DND-41 (cell line): ENCODE measurements around the gene RNF43.

Source experiments
- ATAC-seq: fragments of 200-7000 bp; cut with Tn5 transposase; 3 replicates; pipeline ENCODE4 v1.9.1; 2021; ENCODE audit warnings: low read depth; ENCODE audit not compliant: insufficient read depth
- DNase-seq: peaks from one replicate; pipeline ENCODE4 v3.0.0-alpha.2; 2020
- H2AFZ ChIP-seq: 2 replicates; pipeline ENCODE4 v1.6.0; 2012; ENCODE audit warnings: low read depth, low read length
- H3K27ac ChIP-seq: 2 replicates; pipeline ENCODE4 v1.5.1; 2012; ENCODE audit warnings: low read length, inconsistent platforms
- H3K27me3 ChIP-seq: fragments of 200-600 bp; sonication (generic); 2 replicates; pipeline ENCODE4 v1.6.0; 2012; ENCODE audit warnings: low read length, mild to moderate bottlenecking, inconsistent platforms; ENCODE audit not compliant: insufficient read depth, poor library complexity
- H3K36me3 ChIP-seq: 2 replicates; pipeline ENCODE4 v1.5.1; 2012; ENCODE audit warnings: low read length, inconsistent platforms; ENCODE audit not compliant: insufficient read depth
- H3K4me1 ChIP-seq: 2 replicates; pipeline ENCODE4 v1.5.1; 2012; ENCODE audit warnings: mild to moderate bottlenecking, low read length; ENCODE audit not compliant: insufficient read depth
- H3K4me2 ChIP-seq: 2 replicates; pipeline ENCODE4 v1.6.0; 2012; ENCODE audit warnings: mild to moderate bottlenecking, moderate library complexity, low read length, inconsistent platforms; ENCODE audit not compliant: insufficient read depth
- H3K4me3 ChIP-seq, 2 experiments: fragments of 200-600 bp in 1 of 2; shearing (Covaris generic) in 1 of 2; 2 replicates each; pipeline ENCODE4 v1.5.1; 2012 to 2016; ENCODE audit warnings: inconsistent platforms in 2 of 2, low read length in 2 of 2, mild to moderate bottlenecking in 2 of 2, low read depth in 1 of 2, moderate library complexity in 1 of 2
- H3K79me2 ChIP-seq: 2 replicates; pipeline ENCODE4 v1.6.0; 2012; ENCODE audit warnings: low read length, inconsistent platforms; ENCODE audit not compliant: insufficient read depth
- H3K9ac ChIP-seq: 2 replicates; pipeline ENCODE4 v1.6.0; 2012; ENCODE audit warnings: low read depth, mild to moderate bottlenecking, inconsistent platforms, low read length, moderate library complexity
- H3K9me3 ChIP-seq: 2 replicates; pipeline ENCODE4 v1.5.1; 2012; ENCODE audit warnings: low read length, moderate library complexity, mild to moderate bottlenecking, inconsistent platforms; ENCODE audit not compliant: insufficient read depth, severe bottlenecking
- H4K20me1 ChIP-seq: 2 replicates; pipeline ENCODE4 v1.6.0; 2012; ENCODE audit warnings: low read length; ENCODE audit not compliant: insufficient read depth
- EZH2 ChIP-seq: IDR thresholded peaks from 3 replicates; pipeline ENCODE4 v1.6.1; 2012; ENCODE audit warnings: borderline replicate concordance, low read depth, mild to moderate bottlenecking, moderate library complexity, low read length, inconsistent platforms; ENCODE audit not compliant: severe bottlenecking
- TF ChIP-seq, protein P1 (sequence below): IDR thresholded peaks from 2 replicates; pipeline ENCODE4 v1.5.1; 2012; ENCODE audit warnings: borderline replicate concordance, low read length, moderate library complexity, mild to moderate bottlenecking; ENCODE audit not compliant: poor library complexity, severe bottlenecking; ENCODE audit errors: extremely low read depth

RNF43 gene

GRCh38 chr17:58403311-58403710 lies 14.0 kb downstream of the RNF43 start:
- TF ChIP-seq, protein P1, sequence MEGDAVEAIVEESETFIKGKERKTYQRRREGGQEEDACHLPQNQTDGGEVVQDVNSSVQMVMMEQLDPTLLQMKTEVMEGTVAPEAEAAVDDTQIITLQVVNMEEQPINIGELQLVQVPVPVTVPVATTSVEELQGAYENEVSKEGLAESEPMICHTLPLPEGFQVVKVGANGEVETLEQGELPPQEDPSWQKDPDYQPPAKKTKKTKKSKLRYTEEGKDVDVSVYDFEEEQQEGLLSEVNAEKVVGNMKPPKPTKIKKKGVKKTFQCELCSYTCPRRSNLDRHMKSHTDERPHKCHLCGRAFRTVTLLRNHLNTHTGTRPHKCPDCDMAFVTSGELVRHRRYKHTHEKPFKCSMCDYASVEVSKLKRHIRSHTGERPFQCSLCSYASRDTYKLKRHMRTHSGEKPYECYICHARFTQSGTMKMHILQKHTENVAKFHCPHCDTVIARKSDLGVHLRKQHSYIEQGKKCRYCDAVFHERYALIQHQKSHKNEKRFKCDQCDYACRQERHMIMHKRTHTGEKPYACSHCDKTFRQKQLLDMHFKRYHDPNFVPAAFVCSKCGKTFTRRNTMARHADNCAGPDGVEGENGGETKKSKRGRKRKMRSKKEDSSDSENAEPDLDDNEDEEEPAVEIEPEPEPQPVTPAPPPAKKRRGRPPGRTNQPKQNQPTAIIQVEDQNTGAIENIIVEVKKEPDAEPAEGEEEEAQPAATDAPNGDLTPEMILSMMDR = no peak
- TF ChIP-seq EZH2 = no peak
- ATAC-seq = no peak
- Histone ChIP-seq H2AFZ (no peak overlapping the region), H3K4me1 (peaks cover 7% of the 10 kb centered on the region; the same call in 1 of the 2 replicates), H3K9ac (no peak overlapping the region), H3K36me3 (no peaks in the 10 kb centered on the region), H3K4me3 (no peak overlapping the region), H3K27ac (no peak overlapping the region), H3K27me3 (peaks cover 28% of the 10 kb centered on the region), H3K79me2 (no peaks in the 10 kb centered on the region), H3K9me3 (no peaks in the 10 kb centered on the region), H4K20me1 (no peaks in the 10 kb centered on the region), H3K4me2 (no peak overlapping the region)
- DNase-seq = no peak

DNA sequence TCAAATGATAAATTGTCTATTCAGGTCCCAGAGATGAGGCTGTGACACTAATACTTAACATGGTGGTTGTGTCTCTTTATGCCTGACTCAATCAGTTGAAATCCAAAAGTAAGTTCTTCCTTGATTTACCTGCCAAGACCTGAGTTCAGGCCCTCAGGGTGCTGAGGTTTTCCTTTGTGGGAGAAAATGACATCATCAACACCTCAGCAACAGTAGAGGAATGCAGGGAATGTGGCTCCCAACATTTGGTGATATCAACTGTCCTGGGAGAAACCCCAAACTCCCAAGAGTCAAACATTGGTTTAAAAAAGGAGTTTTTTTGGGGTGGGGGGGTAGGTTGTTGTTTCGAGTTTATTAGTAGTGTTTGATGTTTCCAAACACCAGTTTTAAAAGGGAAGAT lies 14.7 kb downstream of the RNF43 start:
- TF ChIP-seq, protein P1 = no peak
- no peak for TF ChIP-seq EZH2
- Histone ChIP-seq H3K4me2 (no peak overlapping the region), H3K9me3 (no peaks in the 10 kb centered on the region), H4K20me1 (no peaks in the 10 kb centered on the region), H3K27ac (no peak overlapping the region), H3K4me3 (no peak overlapping the region), H3K36me3 (no peaks in the 10 kb centered on the region), H3K4me1 (peaks cover 7% of the 10 kb centered on the region; the same call in 1 of the 2 replicates), H3K79me2 (no peaks in the 10 kb centered on the region), H3K27me3 (peaks cover 24% of the 10 kb centered on the region), H2AFZ (no peak overlapping the region), H3K9ac (no peak overlapping the region)
- no peak for DNase-seq
- no peak for ATAC-seq

GRCh38 chr17:58402047-58402446 lies 15.3 kb downstream of the RNF43 start:
- Histone ChIP-seq H2AFZ (no peak overlapping the region), H3K9me3 (no peaks in the 10 kb centered on the region), H3K9ac (no peak overlapping the region), H3K27me3 (peaks cover 24% of the 10 kb centered on the region), H3K36me3 (no peaks in the 10 kb centered on the region), H4K20me1 (no peaks in the 10 kb centered on the region), H3K27ac (no peak overlapping the region), H3K4me2 (no peak overlapping the region), H3K79me2 (no peaks in the 10 kb centered on the region), H3K4me3 (no peak overlapping the region), H3K4me1 (peaks cover 7% of the 10 kb centered on the region; the same call in 1 of the 2 replicates)
- TF ChIP-seq, protein P1 = no peak
- no peak for TF ChIP-seq EZH2
- DNase-seq = peak; percentile 38
- peak; percentile 91 for ATAC-seq

GRCh38 chr17:58401287-58401686 lies 16.0 kb downstream of the RNF43 start:
- H2AFZ ChIP-seq = no peak overlapping the region
- ATAC-seq (no peak), DNase-seq (no peak)
- H4K20me1 ChIP-seq = no peaks in the 10 kb centered on the region
- H3K9me3 ChIP-seq = no peaks in the 10 kb centered on the region
- TF ChIP-seq, protein P1 = no peak
- TF ChIP-seq EZH2 = no peak
- no peak overlapping the region for H3K9ac ChIP-seq
- no peak overlapping the region for H3K27ac ChIP-seq
- H3K4me3 ChIP-seq = no peak overlapping the region
- H3K27me3 ChIP-seq = peaks cover 24% of the 10 kb centered on the region
- no peaks in the 10 kb centered on the region for H3K36me3 ChIP-seq
- H3K4me1 ChIP-seq = peaks cover 7% of the 10 kb centered on the region; the same call in 1 of the 2 replicates
- H3K79me2 ChIP-seq = no peaks in the 10 kb centered on the region
- H3K4me2 ChIP-seq = no peak overlapping the region
